K562 treated with DMSO at 1 percent for 12 hours (cell line): Measurements from ENCODE around the gene CAMK1. TPM values are rescaled to one million over a fixed set of nuclear protein-coding genes. Genes with fewer than 3 reads are reported as not detected.

Source experiments
- total RNA-seq: library from RNA; unstranded; fragments of 300-600 nt; gene quantifications from 2 replicates; pipeline ENCODE4 v1.2.3, GENCODE V29; 2022; ENCODE audit not compliant: insufficient read depth

Gene CAMK1
- total RNA-seq, result 11.2 and 13.1 TPM in 2 replicates

DNA sequence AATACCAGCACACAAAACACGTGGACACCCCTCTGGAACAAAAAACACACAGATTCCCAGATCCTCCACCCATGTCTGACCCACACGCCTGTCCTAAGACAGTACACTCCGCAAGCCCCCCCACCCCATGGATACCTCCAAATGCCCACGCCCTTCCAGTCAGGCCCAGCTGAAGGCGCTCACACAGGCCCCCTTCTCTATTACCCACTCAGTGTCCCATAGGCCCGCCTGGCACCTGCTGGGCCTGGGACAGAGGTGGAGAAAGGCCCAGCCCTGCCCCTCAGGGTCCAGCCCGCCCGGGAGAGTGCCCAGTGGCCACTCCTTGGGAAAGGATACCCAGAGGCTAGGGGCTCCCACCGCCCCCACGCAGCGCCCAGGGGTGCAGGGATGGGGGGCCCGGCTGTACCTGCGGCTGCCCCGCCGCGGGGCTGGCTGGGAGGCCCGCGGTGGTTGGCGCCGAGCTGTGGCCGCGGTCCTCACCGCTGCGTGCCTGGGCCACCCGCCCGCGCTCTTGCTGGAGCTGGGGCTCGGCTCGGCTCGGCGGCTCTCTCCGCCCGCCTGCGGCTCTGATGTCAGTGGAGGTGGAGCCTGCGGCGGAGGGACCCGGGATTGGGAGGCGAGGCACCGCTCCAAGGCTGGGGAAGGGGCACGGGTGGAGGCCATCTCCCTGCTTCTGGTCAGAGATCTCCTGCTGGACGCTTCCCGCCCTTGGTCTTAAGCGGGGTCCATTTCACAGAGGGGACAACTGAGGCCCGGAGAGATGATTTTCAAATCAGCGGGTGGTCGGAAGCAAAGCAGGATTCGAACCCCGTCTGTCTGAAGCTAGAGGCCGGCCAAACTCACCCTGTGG is at the start of gene CAMK1:
TSS of gene CAMK1 (minus strand) at position 522 of the 850 bp plus-strand sequence. CDS start 2,198 bp downstream, outside the sequence.

DNA sequence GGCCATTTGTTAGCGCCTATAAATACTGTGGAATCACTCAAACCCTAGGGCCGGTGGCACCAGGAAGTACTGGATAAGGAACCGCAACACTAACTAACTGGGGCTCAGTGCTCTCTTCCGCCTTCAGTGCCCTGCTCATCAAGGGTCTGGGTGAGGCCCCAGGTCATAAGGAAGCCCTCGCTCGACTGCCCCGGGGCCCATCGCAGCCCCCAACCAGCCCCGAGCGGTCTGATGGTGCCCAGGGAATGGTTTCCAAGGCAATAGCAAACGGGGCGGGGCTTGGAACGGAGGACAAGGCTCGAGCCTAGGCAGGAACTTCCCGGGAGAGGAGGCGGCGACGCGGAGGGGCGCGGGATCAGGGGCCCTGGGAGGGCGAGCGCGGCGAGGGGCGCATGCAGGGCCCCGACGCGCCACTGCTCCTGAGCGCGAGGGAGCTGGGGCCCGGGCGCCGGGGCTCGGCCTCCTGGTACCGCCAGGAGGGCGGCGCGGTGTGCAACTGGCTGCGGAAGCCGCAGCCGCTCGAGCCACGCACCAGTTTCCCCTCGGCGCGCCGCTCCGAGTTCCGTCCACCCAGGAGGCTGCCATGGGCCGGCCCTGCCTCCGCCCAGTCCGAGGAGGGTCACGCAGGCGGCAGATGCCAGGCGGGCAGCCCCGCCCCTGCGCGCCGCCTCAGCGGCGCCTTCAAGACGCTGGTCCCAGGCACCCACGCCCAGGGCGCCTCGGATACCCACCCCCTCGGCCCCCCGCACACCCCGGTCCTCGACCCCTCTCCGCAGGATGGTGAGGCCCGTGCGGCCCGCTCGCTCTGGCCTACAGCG is 40.1 kb upstream of the CAMK1 start, which contains the start of gene TTLL3:
TSS of gene TTLL3 (plus strand) at position 648 of the 818 bp plus-strand sequence. CDS start 400 bp downstream, outside the sequence.

DNA sequence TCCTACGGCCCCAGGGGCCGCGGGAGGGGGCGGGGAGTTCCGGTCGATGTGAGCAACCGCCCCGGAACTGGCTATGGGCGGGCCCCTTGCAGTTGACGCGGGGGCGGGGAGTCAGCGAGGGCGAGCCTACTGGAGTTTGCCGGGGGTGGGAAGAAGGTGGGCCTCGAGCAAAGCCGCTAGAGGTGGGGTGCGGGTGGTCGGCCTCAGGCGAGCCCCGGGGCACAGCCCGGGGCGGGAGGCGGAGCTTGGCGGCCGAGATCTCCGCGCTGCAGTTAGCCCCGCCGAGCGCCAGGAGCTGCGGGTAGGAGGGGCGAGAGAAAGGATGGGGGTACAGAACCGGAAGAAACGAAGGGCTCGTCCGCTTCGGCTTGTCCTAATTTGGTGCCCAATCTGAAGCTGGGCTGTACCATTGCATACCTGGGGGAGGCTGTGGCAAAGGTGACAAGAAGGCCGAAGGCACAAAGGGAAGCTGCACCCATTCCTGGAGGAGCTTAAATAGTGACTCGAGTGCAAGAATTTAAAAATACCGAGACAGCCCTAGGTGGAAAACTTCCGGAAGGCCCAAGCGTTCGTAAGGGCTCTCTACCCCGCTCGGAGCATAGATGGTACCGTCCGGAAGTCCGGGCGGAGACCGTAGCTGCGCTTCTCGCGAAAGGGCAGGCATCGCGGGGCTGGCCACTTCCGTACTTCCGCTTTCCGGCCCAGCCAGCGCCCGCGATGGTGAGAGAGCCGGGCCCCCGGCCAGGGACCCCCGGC is 22.8 kb upstream of the CAMK1 start, which contains the start of the genes ARPC4 and TADA3:
TSS of gene ARPC4 (plus strand) at position 678 of the 756 bp plus-strand sequence. CDS start at position 718, 40 bp downstream.
TSS of gene TADA3 (minus strand) at position 69 of the 756 bp plus-strand sequence. CDS start 1,007 bp downstream, outside the sequence.

DNA sequence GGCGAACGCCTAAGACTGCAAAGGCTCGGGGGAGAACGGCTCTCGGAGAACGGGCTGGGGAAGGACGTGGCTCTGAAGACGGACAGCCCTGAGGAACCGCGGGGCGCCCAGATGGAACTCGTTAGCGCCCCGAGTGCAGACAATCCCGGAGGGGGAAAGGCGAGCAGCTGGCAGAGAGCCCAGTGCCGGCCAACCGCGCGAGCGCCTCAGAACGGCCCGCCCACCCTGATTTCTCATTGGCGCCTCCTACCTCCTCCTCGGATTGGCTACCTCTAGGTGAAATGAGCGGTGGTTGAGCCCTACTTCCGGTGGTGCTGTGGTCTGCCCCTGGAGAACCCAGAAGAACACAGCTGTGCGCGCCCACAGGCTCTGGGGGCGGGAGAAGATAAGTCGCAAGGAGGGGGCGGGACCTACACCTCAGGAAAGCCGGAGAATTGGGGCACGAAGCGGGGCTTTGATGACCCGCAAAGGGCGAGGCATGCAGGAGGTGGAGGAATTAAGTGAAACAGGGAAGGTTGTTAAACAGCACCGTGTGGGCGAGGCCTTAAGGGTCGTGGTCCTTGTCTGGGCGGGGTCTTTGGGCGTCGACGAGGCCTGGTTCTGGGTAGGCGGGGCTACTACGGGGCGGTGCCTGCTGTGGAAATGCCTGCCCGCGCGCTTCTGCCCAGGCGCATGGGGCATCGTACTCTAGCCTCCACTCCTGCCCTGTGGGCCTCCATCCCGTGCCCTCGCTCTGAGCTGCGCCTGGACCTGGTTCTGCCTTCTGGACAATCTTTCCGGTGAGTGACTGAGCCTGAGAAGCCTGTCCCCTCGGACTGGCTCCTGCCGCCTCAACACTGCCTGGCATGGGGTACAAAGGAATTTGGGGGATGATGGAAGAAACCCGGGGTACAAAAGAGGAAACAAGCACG is 19.8 kb downstream of the CAMK1 start, which contains the start of gene OGG1:
TSS of gene OGG1 (plus strand) at position 308 of the 911 bp plus-strand sequence. CDS start at position 643, 335 bp downstream.

DNA sequence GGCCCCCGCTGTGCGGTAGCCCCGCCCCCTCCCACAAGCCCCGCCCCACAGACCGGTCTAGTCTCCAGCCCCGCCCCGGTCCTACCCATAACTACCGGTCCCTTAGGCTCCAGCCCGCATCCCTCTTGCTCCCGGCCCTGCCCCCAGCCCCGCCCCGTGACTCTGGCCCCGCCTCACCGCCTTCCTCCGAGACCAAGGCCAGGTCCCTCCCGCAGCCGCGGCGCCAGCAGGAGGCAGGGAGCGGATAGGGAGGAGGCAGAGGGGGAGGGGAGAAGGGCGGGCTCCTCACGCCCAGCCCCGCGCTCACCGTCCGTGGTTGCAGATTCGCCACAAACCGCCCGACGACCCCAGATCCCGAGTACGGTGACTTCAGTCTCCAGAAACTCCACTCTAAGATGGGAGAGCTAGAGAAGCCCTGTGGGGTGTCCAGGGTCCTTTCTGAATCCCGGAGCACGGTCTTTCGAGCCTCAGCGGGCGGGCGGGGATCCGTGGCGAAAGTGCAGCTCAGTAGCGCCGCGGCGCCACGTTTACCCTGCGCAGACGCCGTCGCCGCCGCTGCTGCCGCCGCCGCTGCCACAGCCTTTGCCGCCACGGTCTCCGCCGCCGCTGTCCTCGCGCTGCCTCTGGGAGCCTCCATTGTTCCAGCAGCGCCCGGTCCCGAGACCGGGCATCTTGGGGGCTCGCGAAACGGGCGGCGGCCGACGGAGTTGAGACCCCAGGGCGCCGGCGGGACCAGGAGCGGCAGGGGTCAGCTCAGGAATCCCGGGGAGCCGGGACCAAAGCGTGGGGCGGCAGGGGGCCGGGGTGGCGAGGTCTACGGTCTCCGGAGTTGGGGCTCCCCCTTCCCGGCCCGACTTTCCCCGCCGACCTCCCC is 38.3 kb downstream of the CAMK1 start, which contains the start of gene BRPF1:
TSS of gene BRPF1 (plus strand) at position 530 of the 874 bp plus-strand sequence. CDS start 2,406 bp downstream, outside the sequence.

Other genes with a start within 250 kb of the CAMK1 start
- gene LHFPL4, start 216.1 kb downstream of the CAMK1 start, total RNA-seq, result not detected in 2 replicates
- gene MTMR14, start 120.4 kb downstream of the CAMK1 start, total RNA-seq, result 53.3 and 72.2 TPM in 2 replicates
- not detected in 2 replicates for gene CPNE9, start 66.1 kb downstream of the CAMK1 start, total RNA-seq
- 14.7 and 30.4 TPM in 2 replicates for gene BRPF1, start 38.2 kb downstream of the CAMK1 start, total RNA-seq
- gene OGG1, start 20.0 kb downstream of the CAMK1 start, total RNA-seq, result 21.3 and 31.6 TPM in 2 replicates
- 103 TPM in 2 replicates for gene TADA3, start 22.5 kb upstream of the CAMK1 start, total RNA-seq
- 37.5 and 57.4 TPM in 2 replicates for gene ARPC4, start 23.1 kb upstream of the CAMK1 start, total RNA-seq
- 41.4 and 97.9 TPM in 2 replicates for gene TTLL3, start 40.3 kb upstream of the CAMK1 start, total RNA-seq
- 77.6 and 82.0 TPM in 2 replicates for gene RPUSD3, start 74.1 kb upstream of the CAMK1 start, total RNA-seq
- not detected in 2 replicates for gene CIDEC, start 110.3 kb upstream of the CAMK1 start, total RNA-seq
- gene JAGN1, start 120.7 kb upstream of the CAMK1 start, total RNA-seq, result 57.8 and 66.0 TPM in 2 replicates
- 0.64 and 0.67 TPM in 2 replicates for gene IL17RE, start 132.9 kb upstream of the CAMK1 start, total RNA-seq
- gene IL17RC, start 147.2 kb upstream of the CAMK1 start, total RNA-seq, result 34.1 and 39.6 TPM in 2 replicates
- 18.5 and 28.3 TPM in 2 replicates for gene CRELD1, start 163.9 kb upstream of the CAMK1 start, total RNA-seq
- 1.3 and 2.8 TPM in 2 replicates for gene PRRT3, start 182.5 kb upstream of the CAMK1 start, total RNA-seq
- gene EMC3, start 216.9 kb upstream of the CAMK1 start, total RNA-seq, result 34.7 and 41.6 TPM in 2 replicates